ENCODE results near the gene KBTBD3.

DNA sequence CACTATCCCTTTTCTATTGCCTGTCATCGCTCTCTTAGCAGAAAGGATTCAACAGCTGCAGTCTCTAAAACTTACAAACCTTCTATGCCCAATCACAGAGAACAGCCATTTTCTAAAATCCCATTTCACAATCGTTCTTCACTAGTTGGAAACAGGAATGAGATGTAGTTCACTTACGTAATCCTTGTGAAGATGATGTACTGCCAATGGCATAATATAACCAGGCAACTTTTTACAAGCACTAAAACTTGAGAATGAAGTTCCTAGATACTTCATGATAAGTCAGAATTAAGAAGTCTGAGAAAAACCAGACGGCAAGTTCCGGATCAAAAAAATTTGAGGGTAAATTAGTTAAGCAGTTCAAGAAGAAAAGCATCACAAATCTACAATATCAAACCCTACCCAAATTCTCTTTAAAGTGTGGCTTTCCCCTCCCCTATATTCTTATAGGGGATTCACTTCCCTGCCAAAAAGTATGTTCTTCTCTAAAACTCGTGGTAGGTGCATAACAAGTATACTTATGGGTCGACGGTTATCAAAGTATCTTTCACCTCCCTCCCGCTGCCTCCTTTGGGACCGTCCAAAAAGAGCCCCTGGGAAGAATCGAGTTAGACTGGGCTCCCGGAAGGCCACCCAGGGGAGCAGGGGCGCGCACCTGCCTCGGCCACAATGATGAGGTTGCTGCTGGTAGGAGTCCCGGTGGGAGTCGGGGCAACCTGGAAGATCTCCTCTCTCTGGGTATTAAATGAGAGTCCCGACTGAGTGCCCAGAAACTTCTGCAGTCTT lies 55.8 kb downstream of the KBTBD3 start:
- TF ChIP-seq, protein P1, sequence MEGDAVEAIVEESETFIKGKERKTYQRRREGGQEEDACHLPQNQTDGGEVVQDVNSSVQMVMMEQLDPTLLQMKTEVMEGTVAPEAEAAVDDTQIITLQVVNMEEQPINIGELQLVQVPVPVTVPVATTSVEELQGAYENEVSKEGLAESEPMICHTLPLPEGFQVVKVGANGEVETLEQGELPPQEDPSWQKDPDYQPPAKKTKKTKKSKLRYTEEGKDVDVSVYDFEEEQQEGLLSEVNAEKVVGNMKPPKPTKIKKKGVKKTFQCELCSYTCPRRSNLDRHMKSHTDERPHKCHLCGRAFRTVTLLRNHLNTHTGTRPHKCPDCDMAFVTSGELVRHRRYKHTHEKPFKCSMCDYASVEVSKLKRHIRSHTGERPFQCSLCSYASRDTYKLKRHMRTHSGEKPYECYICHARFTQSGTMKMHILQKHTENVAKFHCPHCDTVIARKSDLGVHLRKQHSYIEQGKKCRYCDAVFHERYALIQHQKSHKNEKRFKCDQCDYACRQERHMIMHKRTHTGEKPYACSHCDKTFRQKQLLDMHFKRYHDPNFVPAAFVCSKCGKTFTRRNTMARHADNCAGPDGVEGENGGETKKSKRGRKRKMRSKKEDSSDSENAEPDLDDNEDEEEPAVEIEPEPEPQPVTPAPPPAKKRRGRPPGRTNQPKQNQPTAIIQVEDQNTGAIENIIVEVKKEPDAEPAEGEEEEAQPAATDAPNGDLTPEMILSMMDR (conservative IDR thresholded peaks at IDR 0.05; ENCODE audit: low read depth, low read length): no peak
- TF ChIP-seq EZH2 (IDR thresholded peaks at IDR 0.05; ENCODE audit: borderline replicate concordance, low read depth, low read length, poor library complexity, severe bottlenecking): no peak
